Ovary (tissue), 9 donors: Measurements from ENCODE around the gene SPRY1. TPM values are rescaled to one million over a fixed set of nuclear protein-coding genes. Genes with fewer than 3 reads are reported as not detected.

Source experiments
- DNase-seq, 5 donors: peaks; one replicate each; pipeline ENCODE4 v3.0.0-alpha.2; 2019 to 2020
- H3K27ac ChIP-seq, 2 donors: fragments of 200-600 bp; one replicate each; pipeline versions ENCODE4 v1.5.1 to v1.8.0; 2019 to 2022
- H3K27me3 ChIP-seq: fragments of 200-600 bp; one replicate; pipeline ENCODE4 v1.8.0; 2022
- H3K36me3 ChIP-seq: fragments of 200-600 bp; sonication (generic); one replicate; pipeline ENCODE4 v1.5.1; 2019
- H3K4me1 ChIP-seq: one replicate; pipeline ENCODE4 v1.8.1; 2013; ENCODE audit warnings: mild to moderate bottlenecking, moderate library complexity; ENCODE audit not compliant: insufficient read depth
- H3K4me3 ChIP-seq: fragments of 200-600 bp; sonication (generic); one replicate; pipeline ENCODE4 v1.5.1; 2017
- H3K9me3 ChIP-seq, 2 donors: fragments of 200-600 bp in 1 of 2; sonication (generic) in 1 of 2; one replicate each; pipeline versions ENCODE4 v1.5.1 to v1.8.1; 2013 to 2019; ENCODE audit warnings: mild to moderate bottlenecking in 1 of 2, moderate library complexity in 1 of 2
- EP300 ChIP-seq: sonication (generic); formaldehyde crosslinking; IDR thresholded peaks from one replicate; pipeline ENCODE4 v1.6.1; 2017; ENCODE audit warnings: antibody characterized with exemption
- POLR2A ChIP-seq: fragments of 450-650 bp; IDR thresholded peaks from one replicate; pipeline ENCODE4 v1.6.1; 2017; ENCODE audit warnings: antibody characterized with exemption, mild to moderate bottlenecking, moderate library complexity
- WGBS, 3 donors: extraction: QIAGEN DNeasy Blood & Tissue Kit in 1 of 3; methylation state at CpG; one replicate each; pipeline versions ENCODE4 v1.1.5 to v1.1.7; 2013 to 2017; 5-methylcytosine and 5-hydroxymethylcytosine counted together
- intact Hi-C, 4 donors: fragments of 100-400 bp; cut with DNase I; formaldehyde crosslinking; loops; one replicate each; pipeline versions ENCODE4 v1.11.0 to v1.15.1; 2022 to 2023
- polyA plus RNA-seq, 2 donors: library from polyadenylated mRNA; stranded (reverse); fragments of 200-250 nt in 1 of 2; fragments of 350-450 nt in 1 of 2; fragmentation: Illumina TruSeq in 1 of 2; extraction: RNeasy Lipid Tissue Mini Kit (QIAGEN cat#74804) in 1 of 2; gene quantifications; one replicate each; pipeline ENCODE4 v1.2.3, GENCODE V29; 2013 to 2014
- total RNA-seq, 7 donors: library from RNA; depleted of rRNA in 2 of 7; stranded (reverse); fragments of >200 nt in 2 of 7; fragmentation: NEBNext Ultra II Directional in 3 of 7; extraction: Animal tissue kit (Norgen Biotek cat#: 25700) in 3 of 7; gene quantifications; one replicate each; pipeline versions ENCODE4 v1.1.0 to v1.2.4, GENCODE V29; 2016 to 2023
- TF ChIP-seq, protein P1 (sequence below), 3 donors: fragments of 450-650 bp in 2 of 3; fragments of 200-600 bp in 1 of 3; IDR thresholded peaks; one replicate each; pipeline versions ENCODE4 v1.5.1 to v1.8.0; 2016 to 2022; ENCODE audit warnings: antibody characterized with exemption in 3 of 3, mild to moderate bottlenecking in 1 of 3
- donor health status: DM: no; HTN: no; CAD: no; lungs with moderate emphysema.
- donor health status: DM: no; HTN: no; CAD: no.
- donor health status: Bipolar disorder and iron deficiency.
- donor health status: DM: yes; HTN: yes; CAD: no.
- donor health status: DM: no; HTN: no; CAD: no.
- donor health status: DM: yes; HTN: yes; CAD: no.

SPRY1 gene
- total and polyA plus RNA-seq, 9 donors: 22.5 to 124 (median 43.5) TPM

DNA sequence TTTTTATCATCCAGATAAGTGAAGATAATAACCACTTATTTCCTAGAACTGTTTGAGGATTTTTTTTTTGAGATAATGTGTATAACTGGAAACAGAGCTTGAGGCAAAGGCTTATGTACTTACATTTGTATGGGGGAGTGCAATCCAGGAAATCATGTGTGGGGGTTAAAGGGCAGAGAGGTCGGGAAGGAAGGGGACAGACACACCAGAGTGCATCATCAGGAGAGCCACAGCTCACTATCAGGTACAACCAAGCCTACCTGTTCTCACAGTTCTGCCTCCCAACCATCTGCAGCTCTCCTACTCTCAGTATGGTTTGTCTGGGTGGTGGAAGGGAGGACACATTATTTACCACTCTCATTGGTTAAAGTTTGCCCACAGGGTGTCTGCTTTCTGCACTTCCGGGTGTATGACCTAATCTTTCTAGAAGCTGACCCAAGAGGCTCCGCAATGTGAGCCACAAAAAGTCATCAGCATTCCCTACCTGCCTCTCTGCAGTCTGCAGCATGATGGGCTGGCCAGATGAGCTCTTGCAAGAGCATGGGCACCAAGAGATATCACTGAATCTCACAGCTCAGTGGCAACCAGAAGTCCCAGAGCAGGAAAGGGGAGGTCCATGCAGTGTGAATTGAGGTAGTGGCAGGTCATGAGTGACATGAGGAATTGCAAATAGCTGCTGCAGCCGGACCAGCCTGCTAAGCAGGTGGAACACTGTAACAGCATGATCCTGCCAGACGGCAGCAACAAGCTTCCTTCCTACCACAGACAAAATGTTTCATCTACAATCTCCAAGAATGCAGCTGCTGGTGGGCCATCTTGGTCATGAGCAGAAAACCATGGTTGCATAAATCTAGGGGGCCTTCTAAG is 36.9 kb upstream of the SPRY1 start:
- no peaks in the 10 kb centered on the region for H3K36me3 ChIP-seq
- no peaks in the 10 kb centered on the region for H3K27me3 ChIP-seq
- H3K9me3 ChIP-seq: no peaks in the 10 kb centered on the region
- no peak overlapping the region for H3K27ac ChIP-seq
- intact Hi-C loops: no loop called here
- H3K4me1 ChIP-seq: peaks cover 2% of the 10 kb centered on the region
- no peak for DNase-seq
- 78 to 84% (median 82%) methylated on average over 5 of the region's 5 CpGs for WGBS, 3 donors
- no peak overlapping the region for H3K4me3 ChIP-seq
- TF ChIP-seq, protein P1, sequence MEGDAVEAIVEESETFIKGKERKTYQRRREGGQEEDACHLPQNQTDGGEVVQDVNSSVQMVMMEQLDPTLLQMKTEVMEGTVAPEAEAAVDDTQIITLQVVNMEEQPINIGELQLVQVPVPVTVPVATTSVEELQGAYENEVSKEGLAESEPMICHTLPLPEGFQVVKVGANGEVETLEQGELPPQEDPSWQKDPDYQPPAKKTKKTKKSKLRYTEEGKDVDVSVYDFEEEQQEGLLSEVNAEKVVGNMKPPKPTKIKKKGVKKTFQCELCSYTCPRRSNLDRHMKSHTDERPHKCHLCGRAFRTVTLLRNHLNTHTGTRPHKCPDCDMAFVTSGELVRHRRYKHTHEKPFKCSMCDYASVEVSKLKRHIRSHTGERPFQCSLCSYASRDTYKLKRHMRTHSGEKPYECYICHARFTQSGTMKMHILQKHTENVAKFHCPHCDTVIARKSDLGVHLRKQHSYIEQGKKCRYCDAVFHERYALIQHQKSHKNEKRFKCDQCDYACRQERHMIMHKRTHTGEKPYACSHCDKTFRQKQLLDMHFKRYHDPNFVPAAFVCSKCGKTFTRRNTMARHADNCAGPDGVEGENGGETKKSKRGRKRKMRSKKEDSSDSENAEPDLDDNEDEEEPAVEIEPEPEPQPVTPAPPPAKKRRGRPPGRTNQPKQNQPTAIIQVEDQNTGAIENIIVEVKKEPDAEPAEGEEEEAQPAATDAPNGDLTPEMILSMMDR (IDR thresholded peaks at IDR 0.05): no peak
- TF ChIP-seq POLR2A (no peak), EP300 (no peak)

DNA sequence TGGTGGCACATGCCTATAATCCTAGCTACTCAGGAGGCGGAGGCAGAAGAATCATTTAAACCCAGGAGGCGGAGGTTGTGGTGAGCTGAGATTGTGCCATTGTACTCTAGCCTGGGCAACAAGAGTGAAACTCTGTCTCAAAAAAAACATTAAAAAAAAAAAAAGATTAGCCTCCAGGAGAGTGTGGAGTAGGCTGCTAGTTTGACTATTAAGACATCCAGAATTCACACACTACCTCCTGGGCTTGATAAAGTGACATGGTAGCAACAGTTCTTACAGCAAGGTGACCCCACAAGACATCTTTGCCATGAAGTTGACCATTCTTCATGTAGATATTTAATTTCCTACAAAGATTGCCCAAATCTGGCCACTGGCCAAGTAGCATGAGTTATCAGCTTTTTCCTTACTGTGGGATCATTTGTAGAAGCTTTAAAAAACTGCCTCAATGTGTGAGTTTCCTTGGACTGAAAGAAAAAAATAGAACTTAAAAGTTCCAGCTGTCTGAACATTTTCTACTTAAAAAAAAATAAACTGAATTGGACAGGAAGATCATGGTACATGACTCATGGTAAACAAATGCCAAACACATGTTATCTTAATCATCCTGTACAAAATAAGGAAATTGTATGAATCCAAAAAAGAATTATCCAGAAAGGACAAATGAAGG is 35.3 kb upstream of the SPRY1 start:
- Histone ChIP-seq H3K36me3 (no peaks in the 10 kb centered on the region), H3K4me3 (no peak overlapping the region), H3K4me1 (peaks cover 2% of the 10 kb centered on the region), H3K27me3 (no peaks in the 10 kb centered on the region), H3K9me3 (no peaks in the 10 kb centered on the region), H3K27ac (no peak overlapping the region)
- TF ChIP-seq POLR2A: no peak
- no peak for TF ChIP-seq EP300
- TF ChIP-seq, protein P1 (IDR thresholded peaks at IDR 0.05): no peak
- 91 to 96% (median 94%) methylated on average over 2 of the region's 2 CpGs for WGBS, 3 donors
- DNase-seq: no peak
- intact Hi-C loops: no loop called here

DNA sequence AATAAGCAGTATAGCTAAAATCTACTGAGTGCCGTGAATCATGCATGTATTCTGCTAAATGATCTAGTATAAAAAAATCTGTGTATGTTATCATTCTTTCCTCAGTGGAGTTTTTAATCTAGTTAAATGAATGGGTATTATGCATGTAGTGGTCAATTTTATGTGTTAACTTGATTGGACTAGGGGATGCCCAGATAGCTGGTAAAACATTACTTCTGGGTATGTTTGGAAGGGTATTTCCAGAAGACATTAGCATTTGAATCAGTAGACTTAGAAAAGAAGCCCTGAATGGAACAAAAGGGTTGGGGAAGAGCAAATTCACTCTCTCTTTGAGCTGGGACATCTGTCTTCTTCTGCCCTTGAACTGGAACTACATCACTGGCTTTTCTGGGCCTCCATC is 34.5 kb upstream of the SPRY1 start:
- WGBS, 3 donors: 91 to 95% (median 94%) methylated on average over 1 of the region's 1 CpG
- no peak overlapping the region for H3K4me3 ChIP-seq
- DNase-seq: no peak
- H3K9me3 ChIP-seq: no peaks in the 10 kb centered on the region
- no peak overlapping the region for H3K27ac ChIP-seq
- TF ChIP-seq EP300 (no peak), POLR2A (no peak)
- TF ChIP-seq, protein P1 (IDR thresholded peaks at IDR 0.05): no peak
- no peaks in the 10 kb centered on the region for H3K27me3 ChIP-seq
- H3K4me1 ChIP-seq: peaks cover 2% of the 10 kb centered on the region
- intact Hi-C loops: no loop called here
- no peaks in the 10 kb centered on the region for H3K36me3 ChIP-seq

DNA sequence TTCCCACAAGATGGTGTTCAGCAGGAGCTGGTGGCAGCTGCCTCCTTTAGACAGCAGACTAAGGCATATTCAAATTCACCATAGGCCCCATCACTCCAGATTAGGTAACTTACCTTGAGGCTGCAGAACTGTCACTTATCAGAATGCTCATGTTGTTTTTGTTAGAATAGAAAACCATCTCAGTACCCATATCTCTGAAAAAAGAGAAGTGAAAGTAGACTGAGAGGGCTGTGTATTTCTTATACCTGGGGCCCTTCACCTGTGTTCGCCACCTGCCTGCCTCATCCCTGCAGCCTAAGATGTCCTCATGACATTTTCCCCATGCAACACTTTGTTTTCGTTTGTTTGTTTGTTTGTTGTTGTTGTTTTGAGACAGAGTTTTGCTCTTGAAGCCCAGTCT is 32.9 kb upstream of the SPRY1 start:
- no peaks in the 10 kb centered on the region for H3K9me3 ChIP-seq
- no peaks in the 10 kb centered on the region for H3K27me3 ChIP-seq
- intact Hi-C loops: no loop called here
- no peak for TF ChIP-seq POLR2A
- no peak for TF ChIP-seq EP300
- TF ChIP-seq, protein P1 (IDR thresholded peaks at IDR 0.05): no peak
- DNase-seq: no peak
- H3K4me1 ChIP-seq: peaks cover 2% of the 10 kb centered on the region
- WGBS, 3 donors: 90 to 97% (median 97%) methylated on average over 2 of the region's 2 CpGs
- no peak overlapping the region for H3K4me3 ChIP-seq
- no peak overlapping the region for H3K27ac ChIP-seq
- H3K36me3 ChIP-seq: no peaks in the 10 kb centered on the region
